Tibial nerve (tissue), 4 donors: ENCODE measurements around the gene TMEM131L.

Source experiments
- EP300 ChIP-seq, 2 donors: sonication (generic); formaldehyde crosslinking; IDR thresholded peaks; one replicate each; pipeline ENCODE4 v1.6.1; 2017; ENCODE audit warnings: antibody characterized with exemption in 2 of 2, mild to moderate bottlenecking in 1 of 2
- POLR2A ChIP-seq, 2 donors: fragments of 450-650 bp; IDR thresholded peaks; one replicate each; pipeline ENCODE4 v1.6.1; 2017; ENCODE audit warnings: antibody characterized with exemption in 2 of 2, mild to moderate bottlenecking in 2 of 2, moderate library complexity in 2 of 2
- TF ChIP-seq, protein P1 (sequence below), 5 experiments: fragments of 200-600 bp in 3 of 5; fragments of 450-650 bp in 2 of 5; sonication (generic) in 3 of 5; IDR thresholded peaks; one replicate each; pipeline ENCODE4 v1.5.1; 2016 to 2019; ENCODE audit warnings: antibody characterized with exemption in 5 of 5, mild to moderate bottlenecking in 3 of 5, moderate library complexity in 2 of 5

DNA sequence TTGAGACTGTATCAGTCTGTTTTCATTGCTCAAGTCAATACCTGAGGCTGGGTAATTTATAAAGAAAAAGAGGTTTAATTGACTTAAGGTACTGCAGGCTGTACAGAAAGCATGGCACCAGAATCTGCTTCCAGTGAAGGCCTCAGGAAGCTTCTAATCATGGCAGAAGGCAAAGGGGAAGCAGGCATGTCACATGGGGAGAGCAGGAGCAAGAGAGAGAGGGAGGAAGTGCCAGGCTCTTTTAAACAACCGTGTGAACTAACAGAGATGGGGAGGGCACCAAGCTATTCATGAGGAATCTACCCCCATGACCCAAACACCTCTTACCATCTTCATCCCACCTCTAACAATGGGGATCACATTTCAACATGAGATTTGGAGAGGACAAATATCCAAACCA lies 7.2 kb upstream of the TMEM131L start:
- TF ChIP-seq, protein P1, sequence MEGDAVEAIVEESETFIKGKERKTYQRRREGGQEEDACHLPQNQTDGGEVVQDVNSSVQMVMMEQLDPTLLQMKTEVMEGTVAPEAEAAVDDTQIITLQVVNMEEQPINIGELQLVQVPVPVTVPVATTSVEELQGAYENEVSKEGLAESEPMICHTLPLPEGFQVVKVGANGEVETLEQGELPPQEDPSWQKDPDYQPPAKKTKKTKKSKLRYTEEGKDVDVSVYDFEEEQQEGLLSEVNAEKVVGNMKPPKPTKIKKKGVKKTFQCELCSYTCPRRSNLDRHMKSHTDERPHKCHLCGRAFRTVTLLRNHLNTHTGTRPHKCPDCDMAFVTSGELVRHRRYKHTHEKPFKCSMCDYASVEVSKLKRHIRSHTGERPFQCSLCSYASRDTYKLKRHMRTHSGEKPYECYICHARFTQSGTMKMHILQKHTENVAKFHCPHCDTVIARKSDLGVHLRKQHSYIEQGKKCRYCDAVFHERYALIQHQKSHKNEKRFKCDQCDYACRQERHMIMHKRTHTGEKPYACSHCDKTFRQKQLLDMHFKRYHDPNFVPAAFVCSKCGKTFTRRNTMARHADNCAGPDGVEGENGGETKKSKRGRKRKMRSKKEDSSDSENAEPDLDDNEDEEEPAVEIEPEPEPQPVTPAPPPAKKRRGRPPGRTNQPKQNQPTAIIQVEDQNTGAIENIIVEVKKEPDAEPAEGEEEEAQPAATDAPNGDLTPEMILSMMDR (IDR thresholded peaks at IDR 0.05) = no peak
- TF ChIP-seq POLR2A (IDR thresholded peaks at IDR 0.05) (no peak), EP300 (IDR thresholded peaks at IDR 0.05) (no peak)
